Hepatocyte (in vitro differentiated cells): Measurements from ENCODE around the gene CYTL1. TPM values are rescaled to one million over a fixed set of nuclear protein-coding genes. Genes with fewer than 3 reads are reported as not detected.

Experiments
- DNase-seq: peaks from one replicate; pipeline ENCODE4 v3.0.0-alpha.2; 2016; ENCODE audit warnings: low spot score
- H2AFZ ChIP-seq: fragments of 200-600 bp; sonication (generic); 2 replicates; pipeline ENCODE4 v1.6.0; 2016; ENCODE audit warnings: antibody characterized with exemption, mild to moderate bottlenecking
- H3K27ac ChIP-seq: fragments of 200-600 bp; sonication (generic); 2 replicates; pipeline ENCODE4 v1.5.1; 2016; ENCODE audit warnings: mild to moderate bottlenecking
- H3K27me3 ChIP-seq: fragments of 200-600 bp; sonication (generic); 2 replicates; pipeline ENCODE4 v1.6.1; 2016
- H3K36me3 ChIP-seq: fragments of 200-600 bp; sonication (generic); replicated peaks from 2 replicates; pipeline ENCODE4 v1.5.1; 2016; ENCODE audit warnings: low read depth; ENCODE audit not compliant: insufficient read depth
- H3K4me1 ChIP-seq: fragments of 200-600 bp; sonication (generic); 2 replicates; pipeline ENCODE4 v1.5.1; 2016; ENCODE audit warnings: mild to moderate bottlenecking, moderate library complexity; ENCODE audit not compliant: insufficient read depth
- H3K4me2 ChIP-seq: fragments of 200-600 bp; sonication (generic); 2 replicates; pipeline ENCODE4 v1.6.0; 2016
- H3K4me3 ChIP-seq: fragments of 200-600 bp; sonication (generic); 2 replicates; pipeline ENCODE4 v1.5.1; 2016; ENCODE audit warnings: mild to moderate bottlenecking
- H3K79me2 ChIP-seq: fragments of 200-600 bp; sonication (generic); 2 replicates; pipeline ENCODE4 v1.6.0; 2017; ENCODE audit warnings: mild to moderate bottlenecking
- H3K9me2 ChIP-seq: fragments of 200-600 bp; sonication (generic); replicated peaks from 2 replicates; pipeline ENCODE4 v1.6.0; 2017; ENCODE audit warnings: mild to moderate bottlenecking; ENCODE audit not compliant: insufficient read depth
- H3K9me3 ChIP-seq: fragments of 200-600 bp; sonication (generic); 2 replicates; pipeline ENCODE4 v1.5.1; 2016; ENCODE audit warnings: low read depth, mild to moderate bottlenecking
- H4K20me1 ChIP-seq: fragments of 200-600 bp; sonication (generic); 2 replicates; pipeline ENCODE4 v1.6.0; 2016; ENCODE audit warnings: mild to moderate bottlenecking; ENCODE audit not compliant: insufficient read depth, poor library complexity, severe bottlenecking
- EZH2 ChIP-seq: fragments of 200-600 bp; sonication (generic); IDR thresholded peaks from 2 replicates; pipeline ENCODE4 v1.6.1; 2016; ENCODE audit warnings: antibody characterized with exemption, mild to moderate bottlenecking, borderline replicate concordance
- EZH2phosphoT487 ChIP-seq: fragments of 200-600 bp; sonication (generic); IDR thresholded peaks from one replicate; pipeline ENCODE4 v1.6.1; 2018; ENCODE audit warnings: antibody characterized with exemption, mild to moderate bottlenecking, low read depth, moderate library complexity; ENCODE audit not compliant: unreplicated experiment, severe bottlenecking
- WGBS: methylation state at CpG from one replicate; pipeline ENCODE4 v1.1.6; 2016; ENCODE audit warnings: low lambda C conversion rate; ENCODE audit errors: missing lambda C conversion rate; 5-methylcytosine and 5-hydroxymethylcytosine counted together
- polyA plus RNA-seq: library from polyadenylated mRNA; unstranded; fragments of >200 nt; fragmentation: Nextera tagmentation; extraction: Ambion mirVana; gene quantifications from 2 replicates; pipeline ENCODE4 v1.2.1, GENCODE V29; 2016
- total RNA-seq: library from RNA; depleted of rRNA; stranded (reverse); fragments of >200 nt; gene quantifications from 2 replicates; pipeline ENCODE4 v1.2.3, GENCODE V29; 2014
- TF ChIP-seq, protein P1 (sequence below): fragments of 200-600 bp; sonication (generic); IDR thresholded peaks from 2 replicates; pipeline ENCODE4 v1.5.1; 2016; ENCODE audit warnings: antibody characterized with exemption, mild to moderate bottlenecking; ENCODE audit not compliant: poor library complexity

Gene CYTL1
- total and polyA plus RNA-seq, 2 experiments from 2014 or later = 37.4 to 55.4 TPM

DNA sequence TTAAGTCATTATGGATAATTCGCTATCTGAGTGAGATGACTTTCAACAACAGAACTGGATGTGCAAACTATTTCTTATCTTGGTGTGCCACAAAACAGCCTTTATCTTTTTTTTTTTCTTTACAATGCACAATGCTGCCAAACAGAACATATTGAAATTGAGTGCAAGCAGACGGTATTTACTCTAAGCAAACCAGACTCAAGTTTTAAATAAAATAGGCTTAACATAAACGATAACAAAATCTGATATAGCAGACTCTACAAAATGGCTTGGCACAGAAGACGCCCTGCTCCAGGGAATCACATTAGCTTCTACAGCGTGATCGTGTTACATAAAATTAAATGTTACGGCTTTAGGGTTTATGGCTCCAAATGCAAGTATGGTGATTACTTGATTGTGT is 22.4 kb upstream of the CYTL1 start:
- H3K4me2 ChIP-seq = peak overlapping the region; percentile 36
- H3K4me1 ChIP-seq = peaks cover 19% of the 10 kb centered on the region
- no peaks in the 10 kb centered on the region for H3K9me3 ChIP-seq
- no peak for DNase-seq
- H2AFZ ChIP-seq = no peak overlapping the region
- H3K27ac ChIP-seq = peak overlapping the region; percentile 87
- TF ChIP-seq EZH2 (no peak), EZH2phosphoT487 (no peak)
- TF ChIP-seq, protein P1, sequence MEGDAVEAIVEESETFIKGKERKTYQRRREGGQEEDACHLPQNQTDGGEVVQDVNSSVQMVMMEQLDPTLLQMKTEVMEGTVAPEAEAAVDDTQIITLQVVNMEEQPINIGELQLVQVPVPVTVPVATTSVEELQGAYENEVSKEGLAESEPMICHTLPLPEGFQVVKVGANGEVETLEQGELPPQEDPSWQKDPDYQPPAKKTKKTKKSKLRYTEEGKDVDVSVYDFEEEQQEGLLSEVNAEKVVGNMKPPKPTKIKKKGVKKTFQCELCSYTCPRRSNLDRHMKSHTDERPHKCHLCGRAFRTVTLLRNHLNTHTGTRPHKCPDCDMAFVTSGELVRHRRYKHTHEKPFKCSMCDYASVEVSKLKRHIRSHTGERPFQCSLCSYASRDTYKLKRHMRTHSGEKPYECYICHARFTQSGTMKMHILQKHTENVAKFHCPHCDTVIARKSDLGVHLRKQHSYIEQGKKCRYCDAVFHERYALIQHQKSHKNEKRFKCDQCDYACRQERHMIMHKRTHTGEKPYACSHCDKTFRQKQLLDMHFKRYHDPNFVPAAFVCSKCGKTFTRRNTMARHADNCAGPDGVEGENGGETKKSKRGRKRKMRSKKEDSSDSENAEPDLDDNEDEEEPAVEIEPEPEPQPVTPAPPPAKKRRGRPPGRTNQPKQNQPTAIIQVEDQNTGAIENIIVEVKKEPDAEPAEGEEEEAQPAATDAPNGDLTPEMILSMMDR = no peak
- WGBS = 33% methylated on average over 7 of the region's 7 CpGs
- no peak overlapping the region for H3K4me3 ChIP-seq
- no peaks in the 10 kb centered on the region for H3K9me2 ChIP-seq
- no peaks in the 10 kb centered on the region for H4K20me1 ChIP-seq
- no peaks in the 10 kb centered on the region for H3K27me3 ChIP-seq
- H3K36me3 ChIP-seq = no peaks in the 10 kb centered on the region
- no peaks in the 10 kb centered on the region for H3K79me2 ChIP-seq

GRCh38 chr4:5040856-5041620 is 21.8 kb upstream of the CYTL1 start:
- H3K36me3 ChIP-seq = no peaks in the 10 kb centered on the region
- no peaks in the 10 kb centered on the region for H3K9me2 ChIP-seq
- 58% methylated on average over 9 of the region's 9 CpGs for WGBS
- no peak overlapping the region for H3K4me3 ChIP-seq
- DNase-seq = peak; percentile 46
- peaks cover 21% of the 10 kb centered on the region for H3K4me1 ChIP-seq
- H4K20me1 ChIP-seq = no peaks in the 10 kb centered on the region
- H3K9me3 ChIP-seq = no peaks in the 10 kb centered on the region
- H2AFZ ChIP-seq = no peak overlapping the region
- TF ChIP-seq, protein P1 = no peak
- TF ChIP-seq EZH2phosphoT487 (no peak), EZH2 (no peak)
- peak overlapping the region; percentile 58 for H3K4me2 ChIP-seq
- no peaks in the 10 kb centered on the region for H3K27me3 ChIP-seq
- no peaks in the 10 kb centered on the region for H3K79me2 ChIP-seq
- H3K27ac ChIP-seq = peak overlapping the region; percentile 93

GRCh38 chr4:5039800-5040199 is 20.5 kb upstream of the CYTL1 start:
- Histone ChIP-seq H3K4me2 (no peak overlapping the region), H3K79me2 (no peaks in the 10 kb centered on the region)
- no peak for TF ChIP-seq EZH2
- TF ChIP-seq, protein P1 = no peak
- TF ChIP-seq EZH2phosphoT487 = no peak

More at GRCh38 chr4:5039800-5040199, 20.5 kb upstream of the CYTL1 start:
- H3K36me3 ChIP-seq = no peaks in the 10 kb centered on the region
- H3K27ac ChIP-seq = no peak overlapping the region
- H3K27me3 ChIP-seq = no peaks in the 10 kb centered on the region
- H4K20me1 ChIP-seq = no peaks in the 10 kb centered on the region
- H3K9me3 ChIP-seq = no peaks in the 10 kb centered on the region
- no peak overlapping the region for H3K4me3 ChIP-seq
- H2AFZ ChIP-seq = no peak overlapping the region
- H3K4me1 ChIP-seq = peaks cover 30% of the 10 kb centered on the region
- no peak for DNase-seq
- no peaks in the 10 kb centered on the region for H3K9me2 ChIP-seq
- WGBS = 94% methylated on average over 7 of the region's 7 CpGs
